CD14-positive monocyte (primary cell): ENCODE results near the gene LYRM1. TPM values are rescaled to one million over a fixed set of nuclear protein-coding genes. Genes with fewer than 3 reads are reported as not detected.

Source experiments
- DNase-seq, 3 donors: peaks; one replicate each; pipeline ENCODE4 v3.0.0-alpha.2; 2011 to 2022
- H2AFZ ChIP-seq: 2 replicates; pipeline ENCODE4 v1.6.0; 2012; ENCODE audit warnings: mild to moderate bottlenecking, low read depth, low read length, inconsistent platforms; ENCODE audit not compliant: insufficient read depth, poor library complexity, severe bottlenecking
- H3K27ac ChIP-seq, 2 donors: 1 replicate in 1 of 2; 2 replicates in 1 of 2; pipeline ENCODE4 v1.5.1; 2012 to 2013; ENCODE audit warnings: low read length in 2 of 2, control low read depth in 1 of 2, inconsistent platforms in 1 of 2, low read depth in 1 of 2, mild to moderate bottlenecking in 1 of 2
- H3K27me3 ChIP-seq, 2 donors: one replicate each; pipeline versions ENCODE4 v1.6.0 to v1.6.1; 2011 to 2013; ENCODE audit warnings: low read length in 2 of 2; ENCODE audit not compliant: control insufficient read depth in 2 of 2, insufficient read depth in 2 of 2
- H3K36me3 ChIP-seq, 2 donors: replicated peaks in 1 of 2; 1 replicate in 1 of 2; 2 replicates in 1 of 2; pipeline versions ENCODE4 v1.5.1 to v1.6.1; 2012 to 2013; ENCODE audit warnings: low read length in 2 of 2, control low read depth in 1 of 2, inconsistent platforms in 1 of 2, mild to moderate bottlenecking in 1 of 2; ENCODE audit not compliant: insufficient read depth in 2 of 2, control insufficient read depth in 1 of 2
- H3K4me1 ChIP-seq, 2 donors: 1 replicate in 1 of 2; 2 replicates in 1 of 2; pipeline versions ENCODE4 v1.5.1 to v1.6.1; 2012 to 2013; ENCODE audit warnings: low read length in 2 of 2, control low read depth in 1 of 2, inconsistent platforms in 1 of 2, mild to moderate bottlenecking in 1 of 2, moderate library complexity in 1 of 2; ENCODE audit not compliant: insufficient read depth in 2 of 2, control insufficient read depth in 1 of 2
- H3K4me2 ChIP-seq: replicated peaks from 2 replicates; pipeline ENCODE3; 2012; ENCODE audit warnings: low read length, moderate library complexity, mild to moderate bottlenecking; ENCODE audit not compliant: poor library complexity, severe bottlenecking; ENCODE audit errors: extremely low read depth
- H3K4me3 ChIP-seq, 3 experiments: fragments of 200-600 bp in 1 of 3; sonication (generic) in 1 of 3; replicated peaks in 1 of 3; 1 replicate in 2 of 3; 2 replicates in 1 of 3; pipeline ENCODE4 v1.5.1; 2011 to 2013; ENCODE audit warnings: low read length in 3 of 3, mild to moderate bottlenecking in 3 of 3, control low read depth in 2 of 3, low read depth in 2 of 3, inconsistent platforms in 1 of 3, moderate library complexity in 1 of 3
- H3K79me2 ChIP-seq: 2 replicates; pipeline ENCODE4 v1.6.0; 2012; ENCODE audit warnings: mild to moderate bottlenecking, control low read depth, inconsistent platforms, low read length, moderate library complexity; ENCODE audit not compliant: insufficient read depth
- H3K9ac ChIP-seq: 2 replicates; pipeline ENCODE4 v1.6.0; 2017; ENCODE audit warnings: low read length, mild to moderate bottlenecking; ENCODE audit not compliant: insufficient read depth, poor library complexity, severe bottlenecking
- H3K9me3 ChIP-seq, 2 donors: replicated peaks in 1 of 2; 1 replicate in 1 of 2; 2 replicates in 1 of 2; pipeline versions ENCODE4 v1.5.1 to v1.6.1; 2012 to 2013; ENCODE audit warnings: low read length in 2 of 2, control low read depth in 1 of 2; ENCODE audit not compliant: control insufficient read depth in 1 of 2, insufficient read depth in 1 of 2
- H4K20me1 ChIP-seq: 2 replicates; pipeline ENCODE4 v1.6.0; 2012; ENCODE audit warnings: mild to moderate bottlenecking, low read length, control low read depth, moderate library complexity; ENCODE audit not compliant: insufficient read depth
- H3K27ac Mint-ChIP-seq, 7 donors: one replicate each; pipeline ENCODE4 v1.8.0; 2020; ENCODE audit warnings: mild to moderate bottlenecking in 7 of 7, mixed read lengths in 7 of 7, moderate library complexity in 6 of 7, inconsistent platforms in 2 of 7
- H3K27me3 Mint-ChIP-seq, 3 donors: one replicate each; pipeline ENCODE4 v1.8.0; 2021 to 2022; ENCODE audit warnings: low read depth in 3 of 3, mild to moderate bottlenecking in 3 of 3, mixed read lengths in 3 of 3, moderate library complexity in 3 of 3, inconsistent platforms in 1 of 3
- H3K36me3 Mint-ChIP-seq, 2 donors: one replicate each; pipeline ENCODE4 v1.8.0; 2020; ENCODE audit warnings: mixed read lengths in 2 of 2, inconsistent platforms in 1 of 2, mild to moderate bottlenecking in 1 of 2
- H3K4me1 Mint-ChIP-seq: one replicate; pipeline ENCODE4 v1.8.0; 2020; ENCODE audit warnings: mild to moderate bottlenecking, mixed read lengths
- H3K4me3 Mint-ChIP-seq, 2 donors: one replicate each; pipeline ENCODE4 v1.8.0; 2020; ENCODE audit warnings: mild to moderate bottlenecking in 2 of 2, mixed read lengths in 2 of 2, moderate library complexity in 1 of 2
- H3K9me3 Mint-ChIP-seq, 7 donors: one replicate each; pipeline ENCODE4 v1.8.0; 2020 to 2022; ENCODE audit warnings: mixed read lengths in 7 of 7, mild to moderate bottlenecking in 6 of 7, moderate library complexity in 6 of 7, inconsistent platforms in 2 of 7
- whole genome bisulfite sequencing: methylation state at CpG from one replicate; pipeline ENCODE4 v1.1.5; 2013; ENCODE audit warnings: missing lambda C conversion rate; ENCODE audit not compliant: insufficient coverage; 5-methylcytosine and 5-hydroxymethylcytosine counted together
- intact Hi-C, 2 donors: fragments of 100-400 bp; cut with micrococcal nuclease; formaldehyde crosslinking; loops; one replicate each; pipeline versions ENCODE4 v1.15.0 to v1.15.1; 2023
- polyA plus RNA-seq, 3 donors: library from polyadenylated mRNA; depleted of rRNA in 1 of 3; unstranded in 2 of 3; stranded (reverse) in 1 of 3; fragments of 300-500 nt in 2 of 3; fragments of >200 nt in 1 of 3; fragmentation: Illumina TruSeq in 2 of 3; gene quantifications; 1 replicate in 2 of 3; 2 replicates in 1 of 3; pipeline ENCODE4 v1.2.3, GENCODE V29; 2012 to 2021
- TF ChIP-seq, protein P1 (sequence below): fragments of 200-600 bp; IDR thresholded peaks from one replicate; pipeline ENCODE4 v1.8.0; 2022; ENCODE audit warnings: antibody characterized with exemption, mild to moderate bottlenecking

Gene LYRM1
- polyA plus RNA-seq, 3 donors = 14.8 to 29.5 (median 25.5) TPM

DNA sequence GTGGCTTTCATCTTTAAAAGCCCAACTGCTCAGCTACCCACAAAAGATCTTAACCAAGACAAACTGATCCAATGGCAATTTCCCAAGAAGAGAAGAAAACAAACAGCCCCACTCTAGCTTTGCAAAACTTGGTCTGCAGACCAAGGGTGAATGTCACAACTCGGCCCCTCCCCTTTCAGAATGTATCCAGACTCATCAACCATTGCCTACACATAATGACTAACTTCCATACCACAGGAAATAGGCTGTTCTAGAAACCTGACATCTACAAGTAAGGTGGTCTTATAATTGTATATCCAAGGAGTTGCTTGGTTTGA, 16.4 kb upstream of the LYRM1 start:
- no peak for DNase-seq
- no peak overlapping the region for H3K9ac ChIP-seq
- peaks cover 20% of the 10 kb centered on the region for H4K20me1 ChIP-seq
- no peak overlapping the region for H2AFZ ChIP-seq
- Mint-ChIP-seq H3K4me3 (no peak overlapping the region), H3K27me3 (no peaks in the 10 kb centered on the region), H3K36me3 (peaks cover 17 to 19% of the 10 kb centered on the region in 2 donors), H3K9me3 (no peaks in the 10 kb centered on the region), H3K4me1 (peaks cover 28% of the 10 kb centered on the region), H3K27ac (peak overlapping the region in 2 of 7 donors; percentile 1 to 19)
- no peaks in the 10 kb centered on the region for H3K9me3 ChIP-seq
- H3K27ac ChIP-seq = no peak overlapping the region
- H3K4me1 ChIP-seq = peaks cover 14 to 20% of the 10 kb centered on the region in 2 donors
- H3K27me3 ChIP-seq = no peaks in the 10 kb centered on the region
- H3K4me3 ChIP-seq = no peak overlapping the region
- TF ChIP-seq, protein P1, sequence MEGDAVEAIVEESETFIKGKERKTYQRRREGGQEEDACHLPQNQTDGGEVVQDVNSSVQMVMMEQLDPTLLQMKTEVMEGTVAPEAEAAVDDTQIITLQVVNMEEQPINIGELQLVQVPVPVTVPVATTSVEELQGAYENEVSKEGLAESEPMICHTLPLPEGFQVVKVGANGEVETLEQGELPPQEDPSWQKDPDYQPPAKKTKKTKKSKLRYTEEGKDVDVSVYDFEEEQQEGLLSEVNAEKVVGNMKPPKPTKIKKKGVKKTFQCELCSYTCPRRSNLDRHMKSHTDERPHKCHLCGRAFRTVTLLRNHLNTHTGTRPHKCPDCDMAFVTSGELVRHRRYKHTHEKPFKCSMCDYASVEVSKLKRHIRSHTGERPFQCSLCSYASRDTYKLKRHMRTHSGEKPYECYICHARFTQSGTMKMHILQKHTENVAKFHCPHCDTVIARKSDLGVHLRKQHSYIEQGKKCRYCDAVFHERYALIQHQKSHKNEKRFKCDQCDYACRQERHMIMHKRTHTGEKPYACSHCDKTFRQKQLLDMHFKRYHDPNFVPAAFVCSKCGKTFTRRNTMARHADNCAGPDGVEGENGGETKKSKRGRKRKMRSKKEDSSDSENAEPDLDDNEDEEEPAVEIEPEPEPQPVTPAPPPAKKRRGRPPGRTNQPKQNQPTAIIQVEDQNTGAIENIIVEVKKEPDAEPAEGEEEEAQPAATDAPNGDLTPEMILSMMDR = no peak
- H3K79me2 ChIP-seq = peaks cover 26% of the 10 kb centered on the region
- intact Hi-C loops = no loop called here
- peaks cover 0 to 6% of the 10 kb centered on the region in 2 donors for H3K36me3 ChIP-seq
- no CpG with 5 or more reads among the region's 1 CpG for WGBS
- no peak overlapping the region for H3K4me2 ChIP-seq

DNA sequence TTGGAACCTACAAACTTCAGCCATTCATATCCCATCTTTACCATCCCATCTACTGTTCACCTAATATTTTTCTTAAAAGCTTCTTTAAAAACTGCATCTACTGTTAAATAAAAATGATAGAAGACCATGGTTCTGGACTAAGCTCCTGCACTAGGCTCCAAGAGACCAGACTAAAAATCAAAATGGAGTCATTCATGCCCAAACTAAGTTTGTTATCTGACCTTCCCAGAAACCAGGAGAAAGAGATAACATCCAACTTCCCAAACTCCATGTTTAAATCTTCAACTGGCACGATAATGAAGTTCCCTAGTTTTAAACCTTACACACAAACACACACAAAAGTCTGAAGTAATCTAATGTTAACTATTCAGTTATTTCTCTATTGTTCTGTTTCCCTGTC, 14.3 kb upstream of the LYRM1 start:
- Histone ChIP-seq H3K27ac (no peak overlapping the region), H4K20me1 (peaks cover 24% of the 10 kb centered on the region), H3K9me3 (no peaks in the 10 kb centered on the region), H3K79me2 (peaks cover 9% of the 10 kb centered on the region), H3K4me2 (no peak overlapping the region), H3K4me1 (peaks cover 7 to 12% of the 10 kb centered on the region in 2 donors), H3K9ac (no peak overlapping the region), H3K36me3 (peaks cover 0 to 20% of the 10 kb centered on the region in 2 donors), H3K27me3 (no peaks in the 10 kb centered on the region), H2AFZ (no peak overlapping the region), H3K4me3 (no peak overlapping the region)
- no CpG with 5 or more reads among the region's 1 CpG for WGBS
- Mint-ChIP-seq H3K4me3 (no peak overlapping the region), H3K4me1 (peaks cover 20% of the 10 kb centered on the region), H3K9me3 (no peaks in the 10 kb centered on the region), H3K27ac (peak overlapping the region in 1 of 7 donors; percentile 21), H3K27me3 (no peaks in the 10 kb centered on the region), H3K36me3 (peaks cover 29 to 31% of the 10 kb centered on the region in 2 donors)
- TF ChIP-seq, protein P1 = no peak
- no peak for DNase-seq
- intact Hi-C loops = no loop called here
